ENCODE results near the gene HHEX. TPM values are rescaled to one million over a fixed set of nuclear protein-coding genes. Genes with fewer than 3 reads are reported as not detected.

Gene HHEX
- total and polyA plus RNA-seq, 2 of the 4 experiments (the other 2 are of a cell fraction), result 2.3 to 7.7 TPM

- Histone ChIP-seq H3K9me1 (ENCODE audit: insufficient read depth, low read length) (peaks cover 8% of the 10 kb centered on the region; the same call in 1 of the 2 replicates), H4K20me1 (ENCODE audit: insufficient read depth, low read length) (no peaks in the 10 kb centered on the region), H3K14ac (replicated peaks; ENCODE audit: low read depth, low read length) (no peak overlapping the region), H3K4me3 (ENCODE audit: insufficient read depth, low read depth, low read length) (no peak overlapping the region), H3K23ac (ENCODE audit: low read depth, low read length) (no peak overlapping the region), H4K91ac (ENCODE audit: insufficient read depth, low read depth, low read length) (no peak overlapping the region), H2BK5ac (ENCODE audit: low read depth, low read length, poor library complexity, severe bottlenecking) (no peak overlapping the region), H4K8ac (ENCODE audit: low read depth in 2 of 2, low read length in 2 of 2) (no peak overlapping the region), H3K9ac (ENCODE audit: low read depth, low read length) (no peak overlapping the region), H3K56ac (ENCODE audit: extremely low read depth, insufficient read depth, low read length) (no peak overlapping the region), H3K79me1 (ENCODE audit: low read depth in 1 of 2, low read length in 2 of 2) (no peaks in the 10 kb centered on the region), H3K27me3 (ENCODE audit: control insufficient read depth, insufficient read depth, low read length) (no peaks in the 10 kb centered on the region; the same call in 1 of the 2 replicates), H3K18ac (ENCODE audit: low read depth, low read length) (no peak overlapping the region), H3K36me3 (ENCODE audit: control insufficient read depth, insufficient read depth, low read length) (no peaks in the 10 kb centered on the region), H2AK5ac (ENCODE audit: low read depth, low read length) (no peak overlapping the region), H2AK9ac (replicated peaks; ENCODE audit: low read depth, low read length, poor library complexity) (no peak overlapping the region), H2BK15ac (ENCODE audit: low read depth, low read length) (no peak overlapping the region), H3K9me3 (ENCODE audit: control insufficient read depth, insufficient read depth, low read length) (no peaks in the 10 kb centered on the region), H3K4ac (ENCODE audit: low read depth, low read length) (no peak overlapping the region), H2BK120ac (ENCODE audit: low read depth, low read length) (no peak overlapping the region), H3K27ac (ENCODE audit: insufficient read depth, low read length) (no peak overlapping the region), H2AFZ (replicated peaks; ENCODE audit: low read length, poor library complexity) (no peak overlapping the region), H3K4me1 (ENCODE audit: control insufficient read depth, insufficient read depth, low read length) (peaks cover 3% of the 10 kb centered on the region), H3K4me2 (ENCODE audit: low read depth, low read length) (no peak overlapping the region), H4K5ac (ENCODE audit: low read depth, low read length) (no peak overlapping the region), H2BK20ac (ENCODE audit: low read depth, low read length) (no peak overlapping the region)
- CTCF ChIA-PET, result no interaction called here
- DNase-seq, result no peak
- TF ChIP-seq CHD1 (IDR thresholded peaks at IDR 0.05; ENCODE audit: low read depth, low read length) (no peak), CEBPB (IDR thresholded peaks at IDR 0.05; ENCODE audit: low read depth, low read length) (no peak)
- intact Hi-C loops (cut with micrococcal nuclease), result no loop called here
- in situ Hi-C loops (cut with MboI; ENCODE audit: low sequenced_read_pairs), result no loop called here
- POLR2A ChIA-PET (ENCODE audit: unreplicated experiment), result interaction anchor here (0.6 kb wide), 1 partner anchor 578 kb away, joined by 3 read pairs; no protein-coding TSS in a partner anchor
- dilution Hi-C loops (cut with HindIII; ENCODE audit: low sequenced_read_pairs, unreplicated experiment), result no loop called here
- WGBS, 2 experiments (ENCODE audit: extremely low coverage in 2 of 2, insufficient read length in 1 of 2), result no CpG with 5 or more reads among the region's 3 CpGs
- no TSS peak for BruUV-seq (replicated peaks)
- peak; percentile 68 for ATAC-seq (ENCODE audit: low read depth)
Observed at GRCh38 chr10:92727550-92727949, 37.8 kb downstream of the HHEX start.
